IMR-90 (cell line): ENCODE data around the gene ACOD1. TPM values are rescaled to one million over a fixed set of nuclear protein-coding genes. Genes with fewer than 3 reads are reported as not detected.

Experiments used
- ATAC-seq: fragments of 200-7000 bp; cut with Tn5 transposase; 2 replicates; pipeline ENCODE4 v1.9.1; 2020; ENCODE audit warnings: low read depth, mild to moderate bottlenecking, moderate library complexity
- BruUV-seq: library from RNA; stranded (reverse); fragments of 400-500 nt; replicated peaks from 2 replicates; lab custom pipeline; 2021; lab: Mats Ljungman, UMichigan
- CTCF ChIA-PET: fragments of 300-600 bp; formaldehyde crosslinking; extraction: SDS; loops from one replicate; lab custom pipeline; 2021; ENCODE audit warnings: antibody characterized with exemption; lab: Yijun Ruan, JAX
- POLR2A ChIA-PET: fragments of 300-600 bp; sonication (Branson Sonifier 250); formaldehyde crosslinking; loops from one replicate; lab custom pipeline; 2022; ENCODE audit warnings: antibody characterized with exemption; ENCODE audit not compliant: unreplicated experiment; lab: Charles Lee
- DNase-seq: peaks from one replicate; pipeline ENCODE4 v3.0.0; 2013
- H2AFZ ChIP-seq: replicated peaks from 2 replicates; pipeline ENCODE3; 2013; ENCODE audit warnings: low read length, mild to moderate bottlenecking; ENCODE audit not compliant: poor library complexity
- H2AK5ac ChIP-seq: 2 replicates; pipeline ENCODE4 v1.6.1; 2013; ENCODE audit warnings: low read depth, low read length, inconsistent platforms
- H2AK9ac ChIP-seq: replicated peaks from 2 replicates; pipeline ENCODE3; 2013; ENCODE audit warnings: mild to moderate bottlenecking, low read depth, low read length, moderate library complexity; ENCODE audit not compliant: poor library complexity
- H2BK120ac ChIP-seq: 2 replicates; pipeline ENCODE4 v1.6.1; 2013; ENCODE audit warnings: low read depth, low read length, inconsistent platforms
- H2BK15ac ChIP-seq: 3 replicates; pipeline ENCODE4 v1.6.1; 2013; ENCODE audit warnings: low read depth, low read length, inconsistent platforms
- H2BK20ac ChIP-seq: 2 replicates; pipeline ENCODE4 v1.6.1; 2013; ENCODE audit warnings: low read depth, mild to moderate bottlenecking, inconsistent platforms, low read length, moderate library complexity
- H2BK5ac ChIP-seq: 2 replicates; pipeline ENCODE4 v1.6.1; 2013; ENCODE audit warnings: mild to moderate bottlenecking, low read depth, low read length, inconsistent platforms; ENCODE audit not compliant: poor library complexity, severe bottlenecking
- H3K14ac ChIP-seq: replicated peaks from 2 replicates; pipeline ENCODE4 v1.6.1; 2013; ENCODE audit warnings: low read depth, low read length, inconsistent platforms
- H3K18ac ChIP-seq: 2 replicates; pipeline ENCODE4 v1.6.1; 2013; ENCODE audit warnings: low read depth, low read length, control low read depth
- H3K23ac ChIP-seq: 2 replicates; pipeline ENCODE4 v1.6.1; 2013; ENCODE audit warnings: low read depth, low read length, inconsistent platforms
- H3K27ac ChIP-seq: 2 replicates; pipeline ENCODE4 v1.5.1; 2013; ENCODE audit warnings: mild to moderate bottlenecking, control low read depth, low read length; ENCODE audit not compliant: insufficient read depth
- H3K27me3 ChIP-seq: 2 replicates; pipeline ENCODE4 v1.6.1; 2013; ENCODE audit warnings: low read length; ENCODE audit not compliant: control insufficient read depth, insufficient read depth
- H3K36me3 ChIP-seq: 2 replicates; pipeline ENCODE4 v1.6.1; 2013; ENCODE audit warnings: low read length, mixed read lengths; ENCODE audit not compliant: control insufficient read depth, insufficient read depth
- H3K4ac ChIP-seq: 2 replicates; pipeline ENCODE4 v1.6.1; 2013; ENCODE audit warnings: low read depth, low read length, inconsistent platforms
- H3K4me1 ChIP-seq: 2 replicates; pipeline ENCODE4 v1.6.1; 2013; ENCODE audit warnings: low read length, mixed read lengths; ENCODE audit not compliant: control insufficient read depth, insufficient read depth
- H3K4me2 ChIP-seq: 2 replicates; pipeline ENCODE4 v1.6.1; 2013; ENCODE audit warnings: low read depth, mild to moderate bottlenecking, control low read depth, low read length, moderate library complexity
- H3K4me3 ChIP-seq: 2 replicates; pipeline ENCODE4 v1.5.1; 2013; ENCODE audit warnings: low read depth, mild to moderate bottlenecking, control low read depth, low read length, moderate library complexity; ENCODE audit not compliant: insufficient read depth
- H3K56ac ChIP-seq: 2 replicates; pipeline ENCODE4 v1.6.1; 2013; ENCODE audit warnings: low read length, inconsistent platforms; ENCODE audit not compliant: insufficient read depth; ENCODE audit errors: extremely low read depth
- H3K79me1 ChIP-seq, 2 experiments: 2 replicates each; pipeline ENCODE4 v1.6.1; 2013; ENCODE audit warnings: low read length in 2 of 2, inconsistent platforms in 1 of 2, low read depth in 1 of 2
- H3K9ac ChIP-seq: 2 replicates; pipeline ENCODE4 v1.6.1; 2013; ENCODE audit warnings: low read depth, low read length, control low read depth
- H3K9me1 ChIP-seq: 2 replicates; pipeline ENCODE4 v1.6.1; 2013; ENCODE audit warnings: low read length, inconsistent platforms; ENCODE audit not compliant: insufficient read depth
- H3K9me3 ChIP-seq: 2 replicates; pipeline ENCODE4 v1.6.1; 2013; ENCODE audit warnings: low read length; ENCODE audit not compliant: control insufficient read depth, insufficient read depth
- H4K20me1 ChIP-seq: 2 replicates; pipeline ENCODE4 v1.6.1; 2013; ENCODE audit warnings: low read length, inconsistent platforms; ENCODE audit not compliant: insufficient read depth
- H4K5ac ChIP-seq: 2 replicates; pipeline ENCODE4 v1.6.1; 2013; ENCODE audit warnings: mild to moderate bottlenecking, low read depth, low read length, control low read depth
- H4K8ac ChIP-seq, 2 experiments: 2 replicates each; pipeline ENCODE4 v1.6.1; 2013; ENCODE audit warnings: low read depth in 2 of 2, low read length in 2 of 2, control low read depth in 1 of 2, inconsistent platforms in 1 of 2
- H4K91ac ChIP-seq: 2 replicates; pipeline ENCODE4 v1.6.1; 2013; ENCODE audit warnings: low read depth, low read length, inconsistent platforms; ENCODE audit not compliant: insufficient read depth
- BHLHE40 ChIP-seq: fragments of 150-350 bp; IDR thresholded peaks from 2 replicates; pipeline ENCODE4 v1.6.1; 2016; ENCODE audit warnings: mild to moderate bottlenecking, low read depth, low read length
- CEBPB ChIP-seq: IDR thresholded peaks from 2 replicates; pipeline ENCODE4 v1.6.1; 2012; ENCODE audit warnings: low read depth, low read length, improper control_type of control experiment
- CHD1 ChIP-seq: IDR thresholded peaks from 2 replicates; pipeline ENCODE4 v1.6.1; 2012; ENCODE audit warnings: low read depth, low read length, improper control_type of control experiment
- FOS ChIP-seq: fragments of 150-350 bp; IDR thresholded peaks from 2 replicates; pipeline ENCODE4 v1.6.1; 2016; ENCODE audit warnings: low read depth, low read length
- MAFK ChIP-seq: IDR thresholded peaks from 2 replicates; pipeline ENCODE4 v1.6.1; 2012; ENCODE audit warnings: low read depth, low read length, improper control_type of control experiment
- MAZ ChIP-seq: IDR thresholded peaks from 2 replicates; pipeline ENCODE4 v1.6.1; 2012; ENCODE audit warnings: low read depth, mild to moderate bottlenecking, low read length, improper control_type of control experiment, moderate library complexity, borderline replicate concordance
- MXI1 ChIP-seq: IDR thresholded peaks from 2 replicates; pipeline ENCODE4 v1.6.1; 2012; ENCODE audit warnings: low read depth, mild to moderate bottlenecking, low read length, moderate library complexity, borderline replicate concordance
- NFE2L2 ChIP-seq: fragments of 150-350 bp; IDR thresholded peaks from 2 replicates; pipeline ENCODE4 v1.6.1; 2016; ENCODE audit warnings: low read depth, mild to moderate bottlenecking, low read length
- POLR2A ChIP-seq: IDR thresholded peaks from 2 replicates; pipeline ENCODE4 v1.6.1; 2012; ENCODE audit warnings: mild to moderate bottlenecking, low read depth, low read length
- RAD21 ChIP-seq: IDR thresholded peaks from 2 replicates; pipeline ENCODE4 v1.6.1; 2012; ENCODE audit warnings: low read length, improper control_type of control experiment
- RCOR1 ChIP-seq: IDR thresholded peaks from 2 replicates; pipeline ENCODE4 v1.6.1; 2012; ENCODE audit warnings: mild to moderate bottlenecking, low read length, improper control_type of control experiment; ENCODE audit not compliant: insufficient replicate concordance
- RFX5 ChIP-seq: IDR thresholded peaks from 2 replicates; pipeline ENCODE4 v1.8.0; 2012; ENCODE audit warnings: low read depth, mild to moderate bottlenecking, low read length, moderate library complexity
- SMC3 ChIP-seq: fragments of 150-350 bp; IDR thresholded peaks from 2 replicates; pipeline ENCODE4 v1.6.1; 2016; ENCODE audit warnings: low read depth, mild to moderate bottlenecking, antibody characterized with exemption, low read length, moderate library complexity
- WGBS, 2 experiments: methylation state at CpG; one replicate each; pipeline versions ENCODE4 v1.1.5 to v1.1.7; 2013; ENCODE audit warnings: missing lambda C conversion rate in 2 of 2; ENCODE audit not compliant: insufficient read length in 1 of 2; ENCODE audit errors: extremely low coverage in 2 of 2; 5-methylcytosine and 5-hydroxymethylcytosine counted together
- dilution Hi-C: fragments of 300-500 bp; cut with HindIII; formaldehyde crosslinking; loops from one replicate; pipeline ENCODE4 v1.14.3; 2018; ENCODE audit warnings: low sequenced_read_pairs; ENCODE audit not compliant: unreplicated experiment
- in situ Hi-C: fragments of 300-500 bp; cut with MboI; formaldehyde crosslinking; loops from 3 replicates; pipeline ENCODE4 v1.14.3; 2019; ENCODE audit warnings: low sequenced_read_pairs, inconsistent platforms, mixed read lengths
- intact Hi-C: fragments of 100-400 bp; cut with micrococcal nuclease; formaldehyde crosslinking; loops from 2 replicates; pipeline ENCODE4 v1.10.0; 2022
- polyA plus RNA-seq, 3 experiments: library from polyadenylated mRNA; depleted of rRNA; stranded (reverse); fragments of >200 nt; gene quantifications; 2 replicates each; pipeline ENCODE4 v1.2.3, GENCODE V29; 2012; ENCODE audit warnings: low replicate concordance in 1 of 3
- total RNA-seq: library from RNA; depleted of rRNA; stranded (reverse); fragments of >200 nt; gene quantifications from 2 replicates; pipeline ENCODE4 v1.2.3, GENCODE V29; 2012
- TF ChIP-seq, protein P1 (sequence below): fragments of 150-350 bp; IDR thresholded peaks from 2 replicates; pipeline ENCODE4 v1.6.1; 2017; ENCODE audit warnings: mild to moderate bottlenecking, antibody characterized with exemption, low read length, low read depth
- TF ChIP-seq, protein P2 (sequence below): fragments of 150-350 bp; IDR thresholded peaks from 2 replicates; pipeline ENCODE4 v1.6.1; 2016; ENCODE audit warnings: low read depth, mild to moderate bottlenecking, low read length, moderate library complexity, borderline replicate concordance
- TF ChIP-seq, protein P3 (sequence below): conservative IDR thresholded peaks from 2 replicates; pipeline ENCODE4 v1.5.1; 2012; ENCODE audit warnings: mild to moderate bottlenecking, low read depth, low read length, improper control_type of control experiment

ACOD1 gene
- total and polyA plus RNA-seq, 2 of the 4 experiments (the other 2 are of a cell fraction), result not detected

DNA sequence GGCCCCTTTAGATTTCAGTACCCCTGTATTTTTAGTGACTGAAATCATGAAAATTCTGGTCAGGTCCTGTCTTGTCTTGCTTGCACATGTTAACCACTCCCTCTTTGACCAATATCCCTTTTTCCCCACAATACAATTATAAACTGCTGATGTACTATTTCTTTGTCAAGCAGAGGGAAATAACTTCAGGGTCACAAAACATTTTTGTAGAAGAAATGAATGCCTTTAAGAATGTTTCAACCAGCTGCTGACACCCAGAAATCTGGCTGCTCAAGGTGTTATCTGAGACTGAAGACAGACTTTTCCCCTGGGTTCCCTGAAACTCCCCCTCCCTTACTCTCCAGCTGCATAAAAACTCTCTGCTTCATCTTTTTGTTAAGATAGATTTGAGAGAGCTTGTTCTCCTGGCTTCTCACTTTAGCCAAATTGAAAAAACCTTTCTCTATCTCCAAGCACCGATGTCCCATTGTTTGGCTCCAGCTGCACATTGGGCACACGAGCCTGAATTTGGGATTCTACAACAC lies 18.4 kb upstream of the ACOD1 start:
- TF ChIP-seq MXI1, result no peak
- no peak for TF ChIP-seq NFE2L2
- TF ChIP-seq CEBPB, result no peak
- TF ChIP-seq, protein P1, sequence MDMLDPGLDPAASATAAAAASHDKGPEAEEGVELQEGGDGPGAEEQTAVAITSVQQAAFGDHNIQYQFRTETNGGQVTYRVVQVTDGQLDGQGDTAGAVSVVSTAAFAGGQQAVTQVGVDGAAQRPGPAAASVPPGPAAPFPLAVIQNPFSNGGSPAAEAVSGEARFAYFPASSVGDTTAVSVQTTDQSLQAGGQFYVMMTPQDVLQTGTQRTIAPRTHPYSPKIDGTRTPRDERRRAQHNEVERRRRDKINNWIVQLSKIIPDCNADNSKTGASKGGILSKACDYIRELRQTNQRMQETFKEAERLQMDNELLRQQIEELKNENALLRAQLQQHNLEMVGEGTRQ, result no peak
- TF ChIP-seq, protein P2, sequence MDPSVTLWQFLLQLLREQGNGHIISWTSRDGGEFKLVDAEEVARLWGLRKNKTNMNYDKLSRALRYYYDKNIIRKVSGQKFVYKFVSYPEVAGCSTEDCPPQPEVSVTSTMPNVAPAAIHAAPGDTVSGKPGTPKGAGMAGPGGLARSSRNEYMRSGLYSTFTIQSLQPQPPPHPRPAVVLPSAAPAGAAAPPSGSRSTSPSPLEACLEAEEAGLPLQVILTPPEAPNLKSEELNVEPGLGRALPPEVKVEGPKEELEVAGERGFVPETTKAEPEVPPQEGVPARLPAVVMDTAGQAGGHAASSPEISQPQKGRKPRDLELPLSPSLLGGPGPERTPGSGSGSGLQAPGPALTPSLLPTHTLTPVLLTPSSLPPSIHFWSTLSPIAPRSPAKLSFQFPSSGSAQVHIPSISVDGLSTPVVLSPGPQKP, result no peak
- TF ChIP-seq RFX5, result no peak
- TF ChIP-seq POLR2A, result no peak
- TF ChIP-seq MAZ, result no peak
- no peak for TF ChIP-seq MAFK
- TF ChIP-seq RAD21, result no peak
- no peak for TF ChIP-seq FOS
- no peak for TF ChIP-seq CHD1
- no peak for TF ChIP-seq RCOR1
- TF ChIP-seq BHLHE40, result no peak
- TF ChIP-seq, protein P3, sequence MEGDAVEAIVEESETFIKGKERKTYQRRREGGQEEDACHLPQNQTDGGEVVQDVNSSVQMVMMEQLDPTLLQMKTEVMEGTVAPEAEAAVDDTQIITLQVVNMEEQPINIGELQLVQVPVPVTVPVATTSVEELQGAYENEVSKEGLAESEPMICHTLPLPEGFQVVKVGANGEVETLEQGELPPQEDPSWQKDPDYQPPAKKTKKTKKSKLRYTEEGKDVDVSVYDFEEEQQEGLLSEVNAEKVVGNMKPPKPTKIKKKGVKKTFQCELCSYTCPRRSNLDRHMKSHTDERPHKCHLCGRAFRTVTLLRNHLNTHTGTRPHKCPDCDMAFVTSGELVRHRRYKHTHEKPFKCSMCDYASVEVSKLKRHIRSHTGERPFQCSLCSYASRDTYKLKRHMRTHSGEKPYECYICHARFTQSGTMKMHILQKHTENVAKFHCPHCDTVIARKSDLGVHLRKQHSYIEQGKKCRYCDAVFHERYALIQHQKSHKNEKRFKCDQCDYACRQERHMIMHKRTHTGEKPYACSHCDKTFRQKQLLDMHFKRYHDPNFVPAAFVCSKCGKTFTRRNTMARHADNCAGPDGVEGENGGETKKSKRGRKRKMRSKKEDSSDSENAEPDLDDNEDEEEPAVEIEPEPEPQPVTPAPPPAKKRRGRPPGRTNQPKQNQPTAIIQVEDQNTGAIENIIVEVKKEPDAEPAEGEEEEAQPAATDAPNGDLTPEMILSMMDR, result no peak
- TF ChIP-seq SMC3, result no peak
- no peak overlapping the region for H3K23ac ChIP-seq
- H2AFZ ChIP-seq, result no peak overlapping the region
- H4K5ac ChIP-seq, result no peak overlapping the region
- H3K27me3 ChIP-seq, result peaks cover 4% of the 10 kb centered on the region
- no peaks in the 10 kb centered on the region for H4K20me1 ChIP-seq
- H3K36me3 ChIP-seq, result no peaks in the 10 kb centered on the region
- H2AK9ac ChIP-seq, result no peak overlapping the region
- POLR2A ChIA-PET, result no interaction called here
- no peak overlapping the region for H3K9ac ChIP-seq
- CTCF ChIA-PET, result no interaction called here
- H2AK5ac ChIP-seq, result no peak overlapping the region
- ATAC-seq, result no peak
- intact Hi-C loops (no loop called here), dilution Hi-C loops (no loop called here), in situ Hi-C loops (no loop called here)
- no peak overlapping the region for H2BK5ac ChIP-seq
- no peak overlapping the region for H4K91ac ChIP-seq
- no peaks in the 10 kb centered on the region for H3K79me1 ChIP-seq
- no peak overlapping the region for H2BK20ac ChIP-seq
- no peak overlapping the region for H3K4me2 ChIP-seq
- H3K14ac ChIP-seq, result no peak overlapping the region
- no peak for DNase-seq
- no peak overlapping the region for H3K4me3 ChIP-seq
- no TSS peak for BruUV-seq
- no peaks in the 10 kb centered on the region for H3K9me1 ChIP-seq
- no peak overlapping the region for H3K18ac ChIP-seq
- no peak overlapping the region for H2BK15ac ChIP-seq
- no peaks in the 10 kb centered on the region; the same call in 1 of the 2 replicates for H3K4me1 ChIP-seq
- H2BK120ac ChIP-seq, result no peak overlapping the region
- H3K4ac ChIP-seq, result no peak overlapping the region
- H3K9me3 ChIP-seq, result peaks cover 4% of the 10 kb centered on the region; the same call in 1 of the 2 replicates
- no peak overlapping the region for H4K8ac ChIP-seq
- no peak overlapping the region for H3K27ac ChIP-seq
- WGBS, 2 experiments, result no CpG with 5 or more reads among the region's 2 CpGs
- H3K56ac ChIP-seq, result no peak overlapping the region
